ENCODE data around the gene RABGAP1.

RABGAP1 gene

GRCh38 chr9:122931226-122932121 lies 9.3 kb upstream of the RABGAP1 start, which contains the start of gene ZBTB26:
Gene ZBTB26, minus strand, starts transcription at chr9:122931512. Its CDS starts 11,578 bp downstream, at chr9:122919934.
- no peak for TF ChIP-seq ZNF274 (IDR thresholded peaks at IDR 0.05; ENCODE audit: low read depth, low read length)

GRCh38 chr9:122936464-122936863 lies 4.4 kb upstream of the RABGAP1 start:
- no peak for TF ChIP-seq ZNF274 (IDR thresholded peaks at IDR 0.05; ENCODE audit: low read depth, low read length)
- no peak overlapping the region for H3K4me3 ChIP-seq (ENCODE audit: low read length)

More at GRCh38 chr9:122931226-122932121, 9.3 kb upstream of the RABGAP1 start, which contains the start of gene ZBTB26:
- peak within 1 kb of the TSS; percentile 86 for H3K4me3 ChIP-seq (ENCODE audit: low read length)

- TF ChIP-seq ZNF274 (IDR thresholded peaks at IDR 0.05; ENCODE audit: low read depth, low read length), result no peak
- no peak overlapping the region for H3K4me3 ChIP-seq (ENCODE audit: low read length)
Observed at GRCh38 chr9:122936883-122937282, 3.9 kb upstream of the RABGAP1 start.

- H3K4me3 ChIP-seq (ENCODE audit: low read length), result no peak overlapping the region
- no peak for TF ChIP-seq ZNF274 (IDR thresholded peaks at IDR 0.05; ENCODE audit: low read depth, low read length)
Observed at GRCh38 chr9:122939601-122940000, 1.2 kb upstream of the RABGAP1 start.

GRCh38 chr9:122940454-122940748 lies 419 bp upstream of the RABGAP1 start:
- peak overlapping the region; percentile 51; the same call in 1 of the 2 replicates for H3K4me3 ChIP-seq (ENCODE audit: low read length)
- no peak for TF ChIP-seq ZNF274 (IDR thresholded peaks at IDR 0.05; ENCODE audit: low read depth, low read length)

- H3K4me3 ChIP-seq (ENCODE audit: low read length), result peak overlapping the region; percentile 85
- TF ChIP-seq ZNF274 (IDR thresholded peaks at IDR 0.05; ENCODE audit: low read depth, low read length), result no peak
Observed at GRCh38 chr9:122941582-122942234, 888 bp downstream of the RABGAP1 start.

GRCh38 chr9:122944960-122945888 lies 4.4 kb downstream of the RABGAP1 start:
- H3K4me3 ChIP-seq (ENCODE audit: low read length), result no peak overlapping the region
- TF ChIP-seq ZNF274 (IDR thresholded peaks at IDR 0.05; ENCODE audit: low read depth, low read length), result no peak

- TF ChIP-seq ZNF274 (IDR thresholded peaks at IDR 0.05; ENCODE audit: low read depth, low read length), result no peak
- H3K4me3 ChIP-seq (ENCODE audit: low read length), result no peak overlapping the region
Observed at GRCh38 chr9:122946461-122947005, 5.7 kb downstream of the RABGAP1 start.

- no peak for TF ChIP-seq ZNF274 (IDR thresholded peaks at IDR 0.05; ENCODE audit: low read depth, low read length)
- no peak overlapping the region for H3K4me3 ChIP-seq (ENCODE audit: low read length)
Observed at GRCh38 chr9:122948313-122948712, 7.5 kb downstream of the RABGAP1 start.

- TF ChIP-seq ZNF274 (IDR thresholded peaks at IDR 0.05; ENCODE audit: low read depth, low read length), result no peak
- no peak overlapping the region for H3K4me3 ChIP-seq (ENCODE audit: low read length)
Observed at GRCh38 chr9:122949696-122950095, 8.9 kb downstream of the RABGAP1 start.

GRCh38 chr9:122950263-122950662 lies 9.4 kb downstream of the RABGAP1 start:
- no peak for TF ChIP-seq ZNF274 (IDR thresholded peaks at IDR 0.05; ENCODE audit: low read depth, low read length)
- H3K4me3 ChIP-seq (ENCODE audit: low read length), result no peak overlapping the region

- no peak for TF ChIP-seq ZNF274 (IDR thresholded peaks at IDR 0.05; ENCODE audit: low read depth, low read length)
- H3K4me3 ChIP-seq (ENCODE audit: low read length), result no peak overlapping the region
Observed at GRCh38 chr9:122951056-122951455, 10.2 kb downstream of the RABGAP1 start.

- no peak overlapping the region for H3K4me3 ChIP-seq (ENCODE audit: low read length)
- no peak for TF ChIP-seq ZNF274 (IDR thresholded peaks at IDR 0.05; ENCODE audit: low read depth, low read length)
Observed at GRCh38 chr9:122954253-122954691, 13.5 kb downstream of the RABGAP1 start.

- no peak overlapping the region for H3K4me3 ChIP-seq (ENCODE audit: low read length)
- no peak for TF ChIP-seq ZNF274 (IDR thresholded peaks at IDR 0.05; ENCODE audit: low read depth, low read length)
Observed at GRCh38 chr9:122955961-122956360, 15.1 kb downstream of the RABGAP1 start.
